HG02973 (cell line): Measurements from ENCODE around the gene IRX5.

ENCODE experiments used
- ATAC-seq: cut with Tn5 transposase; IDR thresholded peaks from one replicate; pipeline ENCODE4 v1.9.1; 2021; ENCODE audit warnings: moderate library complexity; ENCODE audit not compliant: unreplicated experiment

Gene IRX5

GRCh38 chr16:54929090-54930004 lies 1.3 kb upstream of the IRX5 start:
- ATAC-seq: peak; percentile 90

DNA sequence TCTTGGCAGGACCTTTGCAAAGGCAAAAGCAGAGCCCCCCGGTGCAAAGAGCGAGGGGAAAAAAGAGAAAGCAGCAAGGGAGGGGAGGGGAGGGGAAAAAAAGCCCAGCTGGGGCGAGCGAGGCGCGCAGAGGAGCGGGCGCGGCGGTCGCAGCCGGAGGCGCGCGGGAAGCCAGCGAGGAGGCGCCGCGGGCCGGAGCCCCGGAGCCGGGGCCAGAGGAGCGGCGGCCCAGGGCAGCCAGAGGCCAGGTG lies 129 bp downstream of the IRX5 start:
- ATAC-seq: no peak

DNA sequence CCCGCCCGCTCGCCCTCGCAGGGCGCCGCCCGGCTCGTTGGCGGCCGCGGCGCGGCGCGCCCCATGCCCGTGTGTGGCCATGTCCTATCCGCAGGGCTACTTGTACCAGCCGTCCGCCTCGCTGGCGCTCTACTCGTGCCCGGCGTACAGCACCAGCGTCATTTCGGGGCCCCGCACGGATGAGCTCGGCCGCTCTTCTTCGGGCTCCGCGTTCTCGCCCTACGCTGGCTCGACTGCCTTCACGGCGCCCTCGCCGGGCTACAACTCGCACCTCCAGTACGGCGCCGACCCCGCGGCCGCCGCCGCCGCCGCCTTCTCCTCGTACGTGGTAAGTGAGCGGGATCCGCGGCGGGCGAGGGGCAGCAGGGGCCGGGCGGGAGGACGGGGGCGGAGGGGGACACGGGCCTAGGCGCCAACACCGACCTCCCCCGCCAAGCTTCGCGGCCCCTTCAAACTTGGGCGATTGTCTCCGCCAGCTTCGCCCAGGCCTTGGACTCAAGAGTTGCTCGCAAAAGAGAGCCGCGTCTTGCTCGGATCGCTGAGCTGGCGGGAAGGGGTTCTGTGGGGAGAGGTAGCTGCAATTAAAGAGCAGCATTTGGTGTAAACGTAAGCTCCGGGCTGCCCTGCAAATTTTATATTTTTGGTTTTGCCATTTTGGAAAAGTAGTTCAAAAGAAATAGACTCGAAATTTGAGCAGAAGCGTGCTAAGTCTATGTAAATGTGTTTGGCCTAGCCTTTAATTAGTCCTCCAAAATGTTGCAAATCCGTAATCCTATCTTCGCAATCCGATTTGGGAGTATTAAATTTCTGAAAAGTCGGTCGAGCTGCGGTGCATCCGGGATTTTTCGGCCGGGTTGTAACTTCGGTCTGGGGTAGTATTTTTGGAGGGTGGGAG lies 702 bp downstream of the IRX5 start:
- no peak for ATAC-seq

GRCh38 chr16:54932021-54932660 lies 1.5 kb downstream of the IRX5 start:
- ATAC-seq: no peak

DNA sequence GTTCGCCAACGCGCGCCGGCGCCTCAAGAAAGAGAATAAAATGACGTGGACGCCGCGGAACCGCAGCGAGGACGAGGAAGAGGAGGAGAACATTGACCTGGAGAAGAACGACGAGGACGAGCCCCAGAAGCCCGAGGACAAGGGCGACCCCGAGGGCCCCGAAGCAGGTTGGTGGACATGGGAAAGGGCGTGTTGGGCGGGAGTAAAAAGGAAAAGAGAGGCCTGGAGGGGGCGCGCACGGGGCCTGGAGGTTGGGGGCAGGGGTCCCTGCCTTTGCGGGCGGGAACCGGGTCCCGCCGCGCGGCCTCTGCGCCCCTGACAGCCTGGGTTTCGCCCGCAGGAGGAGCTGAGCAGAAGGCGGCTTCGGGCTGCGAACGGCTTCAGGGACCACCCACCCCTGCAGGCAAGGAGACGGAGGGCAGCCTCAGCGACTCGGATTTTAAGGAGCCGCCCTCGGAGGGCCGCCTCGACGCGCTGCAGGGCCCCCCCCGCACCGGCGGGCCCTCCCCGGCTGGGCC lies 2.1 kb downstream of the IRX5 start:
- ATAC-seq: no peak

GRCh38 chr16:54933281-54934011 lies 2.8 kb downstream of the IRX5 start:
- ATAC-seq: no peak

- no peak for ATAC-seq
Measured at GRCh38 chr16:54934481-54935265, 4.0 kb downstream of the IRX5 start.

GRCh38 chr16:54935266-54935968 lies 4.8 kb downstream of the IRX5 start:
- no peak for ATAC-seq

DNA sequence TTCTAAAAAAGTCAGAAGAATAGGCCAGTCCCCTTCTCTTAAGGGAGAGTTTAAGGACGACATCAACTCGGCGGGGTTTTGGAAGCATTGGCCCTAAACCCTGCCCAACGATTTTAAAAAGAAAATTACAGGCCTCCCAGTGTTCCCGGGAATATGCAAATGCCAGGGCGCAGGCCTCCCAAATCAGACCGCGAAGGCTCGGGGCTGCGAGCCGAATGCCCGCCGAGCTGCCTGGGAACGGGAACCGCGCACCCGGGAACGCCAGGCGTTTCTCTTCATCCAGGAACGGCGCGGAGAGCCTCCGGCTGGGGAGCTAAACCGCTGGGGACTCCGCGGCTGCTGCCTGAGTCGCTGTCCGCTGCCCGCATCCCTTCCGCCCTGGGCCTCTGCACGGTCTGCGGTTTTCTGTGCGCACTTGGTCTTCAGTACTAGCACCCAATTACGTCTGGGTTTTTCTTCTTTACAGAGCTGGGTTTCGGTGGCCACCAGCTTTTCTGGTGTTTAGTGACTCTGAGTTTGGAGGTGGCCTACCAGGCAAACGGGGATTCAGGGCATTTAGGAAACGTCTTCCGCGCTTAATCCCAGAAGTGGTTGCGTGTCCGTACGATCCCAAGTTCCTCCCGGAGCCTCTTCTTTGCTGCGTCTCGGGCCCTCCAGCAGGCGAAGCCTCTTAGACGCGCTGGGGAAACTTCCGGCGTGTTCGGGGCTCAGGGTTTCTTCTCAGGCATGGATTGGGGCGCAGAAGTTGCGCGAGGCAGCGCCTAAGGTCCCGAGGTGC lies 5.7 kb downstream of the IRX5 start:
- no peak for ATAC-seq

DNA sequence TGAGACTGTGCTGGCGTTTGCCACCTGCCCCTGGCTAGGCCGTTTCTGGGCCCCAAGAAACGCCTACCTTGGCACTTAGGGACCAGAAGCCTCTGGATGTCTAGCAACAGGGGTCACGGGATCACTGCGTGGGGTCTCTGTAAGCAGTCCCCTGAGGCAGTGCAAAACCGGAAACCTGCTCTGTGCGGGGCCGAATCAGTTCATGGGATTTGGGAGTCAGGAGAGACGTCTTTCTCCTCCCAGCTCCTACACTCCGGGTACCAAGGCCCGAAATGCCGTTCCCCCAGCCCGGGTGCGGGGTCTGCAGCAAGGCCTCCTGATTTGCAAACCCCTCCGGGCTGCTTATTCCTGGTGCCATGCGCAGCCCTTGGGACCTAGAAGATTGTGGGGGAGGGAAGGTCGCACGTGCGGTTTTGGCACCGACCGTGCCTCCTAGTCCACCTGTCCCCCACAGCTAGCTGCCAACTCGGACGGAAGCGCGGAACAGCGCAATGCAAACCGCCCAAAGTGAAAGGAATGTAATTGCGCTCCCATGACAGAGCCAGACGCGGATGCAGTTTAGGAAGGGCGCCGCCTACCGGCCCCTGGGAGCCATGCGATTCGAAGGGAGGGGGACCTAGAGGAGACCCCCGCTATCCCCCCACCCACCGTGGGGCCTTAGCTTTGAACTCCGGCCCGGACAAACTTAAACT lies 6.5 kb downstream of the IRX5 start:
- ATAC-seq: no peak

DNA sequence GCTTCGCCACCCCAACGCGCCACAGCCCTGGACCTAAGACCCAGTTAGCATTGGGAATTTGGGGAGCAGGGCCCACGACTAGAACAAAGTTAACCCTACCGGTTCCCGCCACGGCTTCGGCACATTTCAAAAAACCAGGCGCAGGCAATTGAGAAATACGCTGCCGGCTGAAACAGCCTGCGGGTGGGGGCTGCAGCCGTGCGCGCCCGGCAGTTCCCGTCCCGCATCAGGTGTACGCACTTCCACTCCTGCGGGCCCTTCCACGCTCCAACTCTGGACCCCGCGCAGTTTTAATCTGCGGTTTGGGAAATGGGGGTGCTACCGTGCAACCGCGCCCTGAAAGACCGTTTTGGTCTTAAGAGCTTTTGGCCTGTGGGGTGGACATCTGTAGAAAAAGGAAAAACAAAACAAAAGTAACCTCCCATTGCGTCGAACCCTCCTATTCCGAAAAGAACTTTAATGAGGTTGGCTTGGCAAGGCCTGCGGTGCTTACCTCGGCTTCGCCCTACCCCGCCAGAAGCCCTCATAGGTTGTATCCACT lies 7.1 kb downstream of the IRX5 start:
- ATAC-seq: no peak

- no peak for ATAC-seq
Measured at GRCh38 chr16:54938212-54939028, 7.8 kb downstream of the IRX5 start.

- no peak for ATAC-seq
Measured at GRCh38 chr16:54939029-54939346, 8.3 kb downstream of the IRX5 start.

GRCh38 chr16:54939510-54940278 lies 9.0 kb downstream of the IRX5 start:
- ATAC-seq: no peak

GRCh38 chr16:54940279-54940604 lies 9.6 kb downstream of the IRX5 start:
- ATAC-seq: no peak

DNA sequence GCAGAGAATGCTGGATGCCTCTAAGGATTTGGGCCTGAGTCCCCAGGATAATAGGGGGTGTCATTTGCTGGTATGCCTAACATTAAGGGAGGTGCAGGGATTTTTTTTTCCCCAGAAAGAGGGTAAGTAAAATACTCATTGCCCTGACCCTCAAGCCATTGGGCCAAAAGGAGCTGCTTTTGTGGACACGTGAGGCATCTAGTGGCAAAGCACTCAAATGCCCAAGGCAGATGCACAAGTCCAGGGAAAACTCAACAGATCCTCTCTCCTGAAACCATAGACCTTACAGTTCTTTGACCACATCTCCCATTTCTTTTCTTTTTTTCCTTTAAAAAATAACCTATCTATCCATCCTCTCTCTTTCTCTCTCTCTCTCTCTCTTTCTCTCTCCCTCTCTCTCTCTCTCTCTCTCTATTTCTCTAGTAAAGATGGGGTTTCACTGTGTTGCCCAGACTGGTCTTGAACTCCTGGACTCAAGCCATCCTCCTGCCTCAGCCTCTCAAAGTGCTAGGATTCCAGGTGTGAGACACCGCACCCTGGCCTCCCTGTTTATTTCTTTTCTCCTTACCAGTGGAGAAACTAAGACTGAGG lies 11.8 kb downstream of the IRX5 start:
- ATAC-seq: no peak
